HepG2 (cell line): ENCODE measurements around the gene STRBP. TPM values are rescaled to one million over a fixed set of nuclear protein-coding genes. Genes with fewer than 3 reads are reported as not detected.

Experiments
- ATAC-seq: fragments of 200-7000 bp; cut with Tn5 transposase; 3 replicates; pipeline ENCODE4 v1.9.1; 2020; ENCODE audit warnings: mild to moderate bottlenecking, moderate library complexity
- BruUV-seq: library from RNA; stranded (reverse); fragments of 400-500 nt; replicated peaks from 2 replicates; lab custom pipeline; 2021; lab: Mats Ljungman, UMichigan
- CTCF ChIA-PET: fragments of 300-600 bp; formaldehyde crosslinking; extraction: SDS; loops from one replicate; lab custom pipeline; 2021; ENCODE audit warnings: low total read pairs, inconsistent platforms, low intra/inter-chr PET ratio; lab: Yijun Ruan, JAX
- POLR2A ChIA-PET: fragments of 350-600 bp; sonication (Branson Sonifier 250); formaldehyde crosslinking; loops from one replicate; lab custom pipeline; 2020; ENCODE audit warnings: antibody characterized with exemption, inconsistent platforms; lab: Yijun Ruan, JAX
- DNase-seq: peaks from one replicate; pipeline ENCODE4 v3.0.0-alpha.2; 2015; ENCODE audit warnings: low spot score
- FAIRE-seq: peaks from 3 replicates; lab custom pipeline; 2011; peaks lifted over from hg19 to GRCh38; lab: Jason Lieb, UNC
- H2AFZ ChIP-seq: one replicate; pipeline ENCODE4 v1.6.1; 2011; ENCODE audit warnings: low read length, inconsistent platforms
- H3K27ac ChIP-seq: fragments of 300-600 bp; 3 replicates; pipeline ENCODE4 v1.8.0; 2011; ENCODE audit warnings: mixed run types, mild to moderate bottlenecking, mixed read lengths, low read length, inconsistent platforms; ENCODE audit not compliant: insufficient read depth; ENCODE audit errors: extremely low read length
- H3K27me3 ChIP-seq, 2 experiments: fragments of 200-600 bp in 1 of 2; 2 replicates in 1 of 2; 3 replicates in 1 of 2; pipeline versions ENCODE4 v1.6.0 to v1.8.0; 2011; ENCODE audit warnings: low read length in 2 of 2, mild to moderate bottlenecking in 2 of 2, moderate library complexity in 2 of 2, inconsistent platforms in 1 of 2; ENCODE audit not compliant: insufficient read depth in 2 of 2, control insufficient read depth in 1 of 2
- H3K36me3 ChIP-seq, 2 experiments: fragments of 200-600 bp in 1 of 2; replicated peaks in 1 of 2; 2 replicates in 1 of 2; 3 replicates in 1 of 2; pipeline versions ENCODE4 v1.5.1 to v1.8.0; 2011; ENCODE audit warnings: low read length in 2 of 2, inconsistent platforms in 1 of 2; ENCODE audit not compliant: insufficient read depth in 2 of 2, control insufficient read depth in 1 of 2
- H3K4me1 ChIP-seq: 2 replicates; pipeline ENCODE4 v1.5.1; 2012; ENCODE audit warnings: low read length, inconsistent platforms; ENCODE audit not compliant: insufficient read depth
- H3K4me2 ChIP-seq: 2 replicates; pipeline ENCODE4 v1.6.0; 2011; ENCODE audit warnings: low read depth, low read length, inconsistent platforms
- H3K4me3 ChIP-seq, 3 experiments: fragments of 200-600 bp in 1 of 3; sonication (generic), shearing (Covaris generic) in 1 of 3; replicated peaks in 1 of 3; 2 replicates each; pipeline ENCODE4 v1.5.1; 2011 to 2016; ENCODE audit warnings: low read length in 3 of 3, inconsistent platforms in 2 of 3, low read depth in 2 of 3, mild to moderate bottlenecking in 2 of 3, control low read depth in 1 of 3, mixed read lengths in 1 of 3; ENCODE audit not compliant: insufficient read depth in 1 of 3
- H3K79me2 ChIP-seq: one replicate; pipeline ENCODE4 v1.6.1; 2011; ENCODE audit warnings: low read length, inconsistent platforms; ENCODE audit not compliant: insufficient read depth
- H3K9ac ChIP-seq: 2 replicates; pipeline ENCODE4 v1.6.0; 2011; ENCODE audit warnings: mild to moderate bottlenecking, low read depth, low read length, inconsistent platforms; ENCODE audit not compliant: insufficient read depth
- H3K9me3 ChIP-seq: 2 replicates; pipeline ENCODE4 v1.5.1; 2012; ENCODE audit warnings: mild to moderate bottlenecking, low read length
- H4K20me1 ChIP-seq: 2 replicates; pipeline ENCODE4 v1.6.0; 2011; ENCODE audit warnings: inconsistent platforms, mild to moderate bottlenecking, low read length, moderate library complexity; ENCODE audit not compliant: insufficient read depth
- HNF4A ChIP-seq: sonication (generic); formaldehyde crosslinking; IDR thresholded peaks from 2 replicates; pipeline ENCODE4 v1.4.0; 2020; ENCODE audit warnings: missing genetic modification reagents
- WGBS: methylation state at CpG from one replicate; pipeline ENCODE4 v1.1.6; 2017; ENCODE audit warnings: low lambda C conversion rate; 5-methylcytosine and 5-hydroxymethylcytosine counted together
- in situ Hi-C: cut with HindIII; loops from 2 replicates; pipeline ENCODE4 v1.10.0; 2017; ENCODE audit warnings: low pct_unique_long_range_greater_than_20kb; ENCODE audit not compliant: extremely low pct_ligation_motif_present
- intact Hi-C: fragments of 100-400 bp; cut with micrococcal nuclease; formaldehyde crosslinking; loops from one replicate; pipeline ENCODE4 v1.10.0; 2022; ENCODE audit not compliant: unreplicated experiment
- polyA plus RNA-seq, 8 experiments: library from polyadenylated mRNA; depleted of rRNA in 3 of 8; stranded (reverse) in 7 of 8; unstranded in 1 of 8; fragments of >200 nt; fragmentation: Illumina TruSeq in 4 of 8; extraction: Trizol in 4 of 8; gene quantifications; 2 replicates each; pipeline versions ENCODE4 v1.2.1 to v1.2.3, GENCODE V29; 2011 to 2016; ENCODE audit warnings: low read depth in 4 of 8, missing spikeins in 1 of 8, mixed read lengths in 1 of 8; ENCODE audit not compliant: insufficient read depth in 1 of 8
- total RNA-seq, 5 experiments: library from RNA; depleted of rRNA; stranded (reverse); fragments of >200 nt; fragmentation: Illumina TruSeq; extraction: Trizol; gene quantifications; 2 replicates each; pipeline ENCODE4 v1.2.3, GENCODE V29; 2016; ENCODE audit warnings: low read depth in 1 of 5
- TF ChIP-seq, protein P1 (sequence below): sonication (generic); formaldehyde crosslinking; IDR thresholded peaks from 2 replicates; pipeline ENCODE4 v1.5.0; 2020; ENCODE audit warnings: mild to moderate bottlenecking, missing genetic modification reagents, borderline replicate concordance
- TF ChIP-seq, protein P2 (sequence below): sonication (generic); formaldehyde crosslinking; IDR thresholded peaks from 2 replicates; pipeline ENCODE4 v1.4.0; 2020; ENCODE audit warnings: missing genetic modification reagents, low read depth, mild to moderate bottlenecking, borderline replicate concordance

Gene STRBP
- total and polyA plus RNA-seq, 2 of the 13 experiments (the other 11 are each of a cell fraction or from before 2014, with no cell fraction given), result 14.5 to 38.5 TPM

DNA sequence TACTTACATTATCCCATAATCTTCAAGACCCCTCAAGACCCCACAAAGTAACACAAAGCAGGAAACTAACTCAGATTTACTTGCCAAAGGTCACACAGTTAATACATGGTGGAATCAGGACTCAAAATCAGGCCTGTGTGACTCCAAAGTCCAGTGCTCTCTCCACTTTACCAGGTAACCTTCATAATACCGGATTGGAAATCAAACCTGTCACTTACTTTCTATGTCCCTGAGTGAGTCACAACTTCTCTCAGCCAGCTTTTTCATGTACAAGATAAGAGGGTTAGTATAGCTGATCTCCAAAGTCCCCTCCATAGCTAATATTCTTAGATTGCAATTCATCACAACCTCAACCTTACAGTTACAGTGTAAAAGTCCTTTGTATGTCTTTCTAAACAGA, 17.1 kb downstream of the STRBP start:
- H3K27me3 ChIP-seq, result no peaks in the 10 kb centered on the region
- H3K27ac ChIP-seq, result no peak overlapping the region
- H3K4me2 ChIP-seq, result 0 out of 2 replicates have a peak overlapping the region, but pooled peaks have one; percentile 21
- no peaks in the 10 kb centered on the region for H3K9me3 ChIP-seq
- peak; percentile 56 for FAIRE-seq
- ATAC-seq, result peak; percentile 56; the same call in 1 of the 3 replicates
- ChIA-PET POLR2A (interaction anchor here (1.5 kb wide), 1 partner anchor 18 kb away, joined by 4 read pairs; no protein-coding TSS in a partner anchor), CTCF (no interaction called here)
- in situ Hi-C loops, result no loop called here
- H3K79me2 ChIP-seq, result peaks cover 51% of the 10 kb centered on the region
- peak; percentile 23 for DNase-seq
- no peaks in the 10 kb centered on the region for H3K36me3 ChIP-seq
- no peak overlapping the region for H2AFZ ChIP-seq
- H4K20me1 ChIP-seq, result no peaks in the 10 kb centered on the region
- BruUV-seq, result no TSS peak
- no peak overlapping the region for H3K9ac ChIP-seq
- peak; percentile 20; the same call in 1 of the 2 replicates for TF ChIP-seq HNF4A (CRISPR knock-in tag)
- TF ChIP-seq, protein P1, sequence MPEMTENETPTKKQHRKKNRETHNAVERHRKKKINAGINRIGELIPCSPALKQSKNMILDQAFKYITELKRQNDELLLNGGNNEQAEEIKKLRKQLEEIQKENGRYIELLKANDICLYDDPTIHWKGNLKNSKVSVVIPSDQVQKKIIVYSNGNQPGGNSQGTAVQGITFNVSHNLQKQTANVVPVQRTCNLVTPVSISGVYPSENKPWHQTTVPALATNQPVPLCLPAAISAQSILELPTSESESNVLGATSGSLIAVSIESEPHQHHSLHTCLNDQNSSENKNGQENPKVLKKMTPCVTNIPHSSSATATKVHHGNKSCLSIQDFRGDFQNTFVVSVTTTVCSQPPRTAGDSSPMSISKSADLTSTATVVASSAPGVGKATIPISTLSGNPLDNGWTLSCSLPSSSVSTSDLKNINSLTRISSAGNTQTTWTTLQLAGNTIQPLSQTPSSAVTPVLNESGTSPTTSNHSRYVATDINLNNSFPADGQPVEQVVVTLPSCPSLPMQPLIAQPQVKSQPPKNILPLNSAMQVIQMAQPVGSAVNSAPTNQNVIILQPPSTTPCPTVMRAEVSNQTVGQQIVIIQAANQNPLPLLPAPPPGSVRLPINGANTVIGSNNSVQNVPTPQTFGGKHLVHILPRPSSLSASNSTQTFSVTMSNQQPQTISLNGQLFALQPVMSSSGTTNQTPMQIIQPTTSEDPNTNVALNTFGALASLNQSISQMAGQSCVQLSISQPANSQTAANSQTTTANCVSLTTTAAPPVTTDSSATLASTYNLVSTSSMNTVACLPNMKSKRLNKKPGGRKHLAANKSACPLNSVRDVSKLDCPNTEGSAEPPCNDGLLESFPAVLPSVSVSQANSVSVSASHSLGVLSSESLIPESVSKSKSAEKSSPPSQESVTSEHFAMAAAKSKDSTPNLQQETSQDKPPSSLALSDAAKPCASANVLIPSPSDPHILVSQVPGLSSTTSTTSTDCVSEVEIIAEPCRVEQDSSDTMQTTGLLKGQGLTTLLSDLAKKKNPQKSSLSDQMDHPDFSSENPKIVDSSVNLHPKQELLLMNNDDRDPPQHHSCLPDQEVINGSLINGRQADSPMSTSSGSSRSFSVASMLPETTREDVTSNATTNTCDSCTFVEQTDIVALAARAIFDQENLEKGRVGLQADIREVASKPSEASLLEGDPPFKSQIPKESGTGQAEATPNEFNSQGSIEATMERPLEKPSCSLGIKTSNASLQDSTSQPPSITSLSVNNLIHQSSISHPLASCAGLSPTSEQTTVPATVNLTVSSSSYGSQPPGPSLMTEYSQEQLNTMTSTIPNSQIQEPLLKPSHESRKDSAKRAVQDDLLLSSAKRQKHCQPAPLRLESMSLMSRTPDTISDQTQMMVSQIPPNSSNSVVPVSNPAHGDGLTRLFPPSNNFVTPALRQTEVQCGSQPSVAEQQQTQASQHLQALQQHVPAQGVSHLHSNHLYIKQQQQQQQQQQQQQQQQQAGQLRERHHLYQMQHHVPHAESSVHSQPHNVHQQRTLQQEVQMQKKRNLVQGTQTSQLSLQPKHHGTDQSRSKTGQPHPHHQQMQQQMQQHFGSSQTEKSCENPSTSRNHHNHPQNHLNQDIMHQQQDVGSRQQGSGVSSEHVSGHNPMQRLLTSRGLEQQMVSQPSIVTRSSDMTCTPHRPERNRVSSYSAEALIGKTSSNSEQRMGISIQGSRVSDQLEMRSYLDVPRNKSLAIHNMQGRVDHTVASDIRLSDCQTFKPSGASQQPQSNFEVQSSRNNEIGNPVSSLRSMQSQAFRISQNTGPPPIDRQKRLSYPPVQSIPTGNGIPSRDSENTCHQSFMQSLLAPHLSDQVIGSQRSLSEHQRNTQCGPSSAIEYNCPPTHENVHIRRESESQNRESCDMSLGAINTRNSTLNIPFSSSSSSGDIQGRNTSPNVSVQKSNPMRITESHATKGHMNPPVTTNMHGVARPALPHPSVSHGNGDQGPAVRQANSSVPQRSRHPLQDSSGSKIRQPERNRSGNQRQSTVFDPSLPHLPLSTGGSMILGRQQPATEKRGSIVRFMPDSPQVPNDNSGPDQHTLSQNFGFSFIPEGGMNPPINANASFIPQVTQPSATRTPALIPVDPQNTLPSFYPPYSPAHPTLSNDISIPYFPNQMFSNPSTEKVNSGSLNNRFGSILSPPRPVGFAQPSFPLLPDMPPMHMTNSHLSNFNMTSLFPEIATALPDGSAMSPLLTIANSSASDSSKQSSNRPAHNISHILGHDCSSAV, result no peak
- TF ChIP-seq, protein P2, sequence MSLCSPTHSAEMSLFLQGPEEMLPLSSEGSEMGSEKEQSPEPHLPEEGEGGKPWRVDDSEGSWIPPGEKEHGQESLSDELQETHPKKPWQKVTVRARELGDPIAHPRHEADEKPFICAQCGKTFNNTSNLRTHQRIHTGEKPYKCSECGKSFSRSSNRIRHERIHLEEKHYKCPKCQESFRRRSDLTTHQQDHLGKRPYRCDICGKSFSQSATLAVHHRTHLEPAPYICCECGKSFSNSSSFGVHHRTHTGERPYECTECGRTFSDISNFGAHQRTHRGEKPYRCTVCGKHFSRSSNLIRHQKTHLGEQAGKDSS, result peak; percentile 89
- TF ChIP-seq, all 625 proteins: peak for 2
- H3K4me1 ChIP-seq, result peaks cover 21% of the 10 kb centered on the region
- intact Hi-C loops, result no loop called here
- WGBS, result 33% methylated on average over 1 of the region's 1 CpG
- H3K4me3 ChIP-seq, result no peak overlapping the region
